HEK293T (cell line): ENCODE data around the gene STMN1.

ENCODE experiments used
- ARNT ChIP-seq: fragments of 450-650 bp; IDR thresholded peaks from 2 replicates; pipeline ENCODE4 v1.6.1; 2017; ENCODE audit warnings: mild to moderate bottlenecking
- BHLHE40 ChIP-seq: fragments of 450-650 bp; IDR thresholded peaks from 2 replicates; pipeline ENCODE4 v1.6.1; 2016; ENCODE audit warnings: mild to moderate bottlenecking, moderate library complexity, borderline replicate concordance
- CTBP1 ChIP-seq: fragments of 450-650 bp; IDR thresholded peaks from 2 replicates; pipeline ENCODE4 v1.6.1; 2016; ENCODE audit warnings: borderline replicate concordance
- ELF4 ChIP-seq: fragments of 450-650 bp; IDR thresholded peaks from 2 replicates; pipeline ENCODE4 v1.6.1; 2017; ENCODE audit warnings: antibody characterized with exemption
- FOXA1 ChIP-seq: fragments of 450-650 bp; IDR thresholded peaks from 2 replicates; pipeline ENCODE4 v1.6.1; 2016; ENCODE audit warnings: mild to moderate bottlenecking
- FOXK2 ChIP-seq: fragments of 450-650 bp; IDR thresholded peaks from 2 replicates; pipeline ENCODE4 v1.6.1; 2016; ENCODE audit warnings: mild to moderate bottlenecking
- FOXM1 ChIP-seq: fragments of 450-650 bp; IDR thresholded peaks from 2 replicates; pipeline ENCODE4 v1.6.1; 2017; ENCODE audit warnings: mild to moderate bottlenecking, borderline replicate concordance
- HDGF ChIP-seq: fragments of 450-650 bp; IDR thresholded peaks from 2 replicates; pipeline ENCODE4 v1.6.1; 2017; ENCODE audit warnings: antibody characterized with exemption, borderline replicate concordance
- NFRKB ChIP-seq: fragments of 450-650 bp; IDR thresholded peaks from 2 replicates; pipeline ENCODE4 v1.6.1; 2016; ENCODE audit warnings: mild to moderate bottlenecking, moderate library complexity
- SP1 ChIP-seq: fragments of 450-650 bp; IDR thresholded peaks from 2 replicates; pipeline ENCODE4 v1.6.1; 2017
- SUZ12 ChIP-seq: fragments of 450-650 bp; IDR thresholded peaks from 2 replicates; pipeline ENCODE4 v1.6.1; 2016; ENCODE audit warnings: mild to moderate bottlenecking
- ZNF384 ChIP-seq: fragments of 450-650 bp; IDR thresholded peaks from 2 replicates; pipeline ENCODE4 v1.6.1; 2016
- TF ChIP-seq, protein P1 (sequence below): fragments of 450-650 bp; IDR thresholded peaks from 2 replicates; pipeline ENCODE4 v1.6.1; 2016

DNA sequence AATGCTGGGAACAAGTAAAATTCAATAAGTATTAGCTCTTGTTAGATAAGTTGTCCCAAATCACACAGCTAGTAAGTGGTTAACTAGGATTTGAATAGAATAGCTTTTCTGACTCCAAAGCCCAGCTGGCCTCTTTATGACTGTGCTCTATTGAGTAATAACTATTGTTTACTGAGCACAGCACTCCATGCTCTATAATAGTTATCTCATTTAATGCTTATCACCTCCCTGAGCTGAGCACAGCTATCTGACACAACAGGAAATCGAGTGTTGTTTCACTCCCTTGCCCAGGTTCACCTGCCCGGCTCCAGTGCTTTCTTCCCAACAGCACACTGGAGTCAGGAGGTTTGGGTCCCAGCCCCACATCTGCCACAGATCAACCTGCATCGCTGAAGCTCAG lies 38.8 kb upstream of the STMN1 start:
- TF ChIP-seq ARNT = no peak
- no peak for TF ChIP-seq ELF4
- no peak for TF ChIP-seq FOXM1
- no peak for TF ChIP-seq NFRKB
- TF ChIP-seq HDGF = no peak
- no peak for TF ChIP-seq SP1
- no peak for TF ChIP-seq FOXA1
- TF ChIP-seq SUZ12 = no peak
- TF ChIP-seq, protein P1, sequence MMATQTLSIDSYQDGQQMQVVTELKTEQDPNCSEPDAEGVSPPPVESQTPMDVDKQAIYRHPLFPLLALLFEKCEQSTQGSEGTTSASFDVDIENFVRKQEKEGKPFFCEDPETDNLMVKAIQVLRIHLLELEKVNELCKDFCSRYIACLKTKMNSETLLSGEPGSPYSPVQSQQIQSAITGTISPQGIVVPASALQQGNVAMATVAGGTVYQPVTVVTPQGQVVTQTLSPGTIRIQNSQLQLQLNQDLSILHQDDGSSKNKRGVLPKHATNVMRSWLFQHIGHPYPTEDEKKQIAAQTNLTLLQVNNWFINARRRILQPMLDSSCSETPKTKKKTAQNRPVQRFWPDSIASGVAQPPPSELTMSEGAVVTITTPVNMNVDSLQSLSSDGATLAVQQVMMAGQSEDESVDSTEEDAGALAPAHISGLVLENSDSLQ = no peak
- TF ChIP-seq BHLHE40 = no peak
- TF ChIP-seq CTBP1 = no peak
- no peak for TF ChIP-seq ZNF384
- TF ChIP-seq FOXK2 = no peak
